H1 (cell line): ENCODE data around the gene TMEM154. TPM values are rescaled to one million over a fixed set of nuclear protein-coding genes. Genes with fewer than 3 reads are reported as not detected.

Experiments
- CTCF ChIA-PET: fragments of 300-600 bp; sonication (Branson Sonifier 250); formaldehyde crosslinking; loops from one replicate; lab custom pipeline; 2021; ENCODE audit not compliant: partially characterized antibody; lab: Charles Lee
- POLR2A ChIA-PET: fragments of 300-600 bp; sonication (Branson Sonifier 250); formaldehyde crosslinking; loops from one replicate; lab custom pipeline; 2021; ENCODE audit warnings: inconsistent platforms; ENCODE audit not compliant: partially characterized antibody; lab: Charles Lee
- DNase-seq, 2 experiments: peaks; one replicate each; pipeline versions ENCODE4 v3.0.0 to v3.0.0-alpha.2; 2010 to 2022; ENCODE audit warnings: low spot score in 2 of 2, low read depth in 1 of 2, mixed read lengths in 1 of 2
- FAIRE-seq: peaks from 2 replicates; lab custom pipeline; 2011; peaks lifted over from hg19 to GRCh38; lab: Jason Lieb, UNC
- H2AFZ ChIP-seq: 2 replicates; pipeline ENCODE4 v1.8.1; 2012; ENCODE audit warnings: low read length, inconsistent platforms
- H2AK5ac ChIP-seq: 2 replicates; pipeline ENCODE4 v1.6.1; 2013; ENCODE audit warnings: low read depth, low read length
- H2BK120ac ChIP-seq: replicated peaks from 2 replicates; pipeline ENCODE3; 2013; ENCODE audit warnings: low read depth, low read length, inconsistent platforms
- H2BK12ac ChIP-seq: 2 replicates; pipeline ENCODE4 v1.6.1; 2013; ENCODE audit warnings: low read depth, low read length
- H2BK15ac ChIP-seq: 2 replicates; pipeline ENCODE4 v1.6.1; 2013; ENCODE audit warnings: low read length
- H2BK20ac ChIP-seq: 2 replicates; pipeline ENCODE4 v1.6.1; 2013; ENCODE audit warnings: low read length
- H2BK5ac ChIP-seq: 2 replicates; pipeline ENCODE4 v1.6.1; 2013; ENCODE audit warnings: low read depth, low read length
- H3K14ac ChIP-seq: 2 replicates; pipeline ENCODE4 v1.6.1; 2013; ENCODE audit warnings: inconsistent platforms; ENCODE audit not compliant: insufficient read length
- H3K18ac ChIP-seq: 2 replicates; pipeline ENCODE4 v1.6.1; 2013; ENCODE audit warnings: low read length; ENCODE audit errors: extremely low read depth
- H3K23ac ChIP-seq: 2 replicates; pipeline ENCODE4 v1.6.1; 2013; ENCODE audit warnings: inconsistent platforms; ENCODE audit not compliant: insufficient read length
- H3K23me2 ChIP-seq: 2 replicates; pipeline ENCODE4 v1.6.1; 2013; ENCODE audit warnings: low read depth, low read length
- H3K27ac ChIP-seq: 2 replicates; pipeline ENCODE4 v1.6.1; 2011; ENCODE audit warnings: low read depth, low read length, inconsistent platforms
- H3K27me3 ChIP-seq, 4 experiments: replicated peaks in 1 of 4; 1 replicate in 1 of 4; 2 replicates in 3 of 4; pipeline versions ENCODE4 v1.6.1 to v1.8.1; 2011 to 2013; ENCODE audit warnings: low read length in 3 of 4, mild to moderate bottlenecking in 3 of 4, inconsistent platforms in 2 of 4, mixed read lengths in 2 of 4, moderate library complexity in 1 of 4; ENCODE audit not compliant: control insufficient read depth in 3 of 4, insufficient read depth in 3 of 4; ENCODE audit errors: extremely low read depth in 1 of 4
- H3K36me3 ChIP-seq, 4 experiments: 2 replicates each; pipeline versions ENCODE4 v1.6.1 to v1.8.1; 2011 to 2013; ENCODE audit warnings: mild to moderate bottlenecking in 4 of 4, low read length in 3 of 4, moderate library complexity in 2 of 4, control low read depth in 1 of 4, inconsistent platforms in 1 of 4; ENCODE audit not compliant: insufficient read depth in 4 of 4, control insufficient read depth in 2 of 4
- H3K4ac ChIP-seq: replicated peaks from 2 replicates; pipeline ENCODE3; 2013; ENCODE audit warnings: low read length, low read depth, mixed read lengths, inconsistent platforms; ENCODE audit not compliant: insufficient read length
- H3K4me1 ChIP-seq, 4 experiments: replicated peaks in 1 of 4; 1 replicate in 1 of 4; 2 replicates in 3 of 4; pipeline versions ENCODE4 v1.6.1 to v1.8.1; 2011 to 2013; ENCODE audit warnings: low read length in 3 of 4, inconsistent platforms in 2 of 4, mixed read lengths in 1 of 4; ENCODE audit not compliant: insufficient read depth in 4 of 4, control insufficient read depth in 3 of 4
- H3K4me2 ChIP-seq, 2 experiments: 2 replicates each; pipeline versions ENCODE4 v1.6.1 to v1.8.1; 2011 to 2013; ENCODE audit warnings: low read depth in 2 of 2, low read length in 2 of 2, control low read depth in 1 of 2, inconsistent platforms in 1 of 2, mild to moderate bottlenecking in 1 of 2; ENCODE audit not compliant: insufficient read depth in 1 of 2
- H3K4me3 ChIP-seq, 4 experiments: fragments of 200-600, 300-600 bp in 1 of 4; sonication (generic), shearing (Covaris generic), sonication (Bioruptor Twin) in 1 of 4; 2 replicates each; pipeline versions ENCODE4 v1.5.1 to v1.8.1; 2011 to 2016; ENCODE audit warnings: low read length in 4 of 4, low read depth in 3 of 4, control low read depth in 2 of 4, inconsistent platforms in 2 of 4, mild to moderate bottlenecking in 2 of 4, mixed read lengths in 1 of 4, moderate library complexity in 1 of 4; ENCODE audit not compliant: insufficient read depth in 2 of 4; ENCODE audit errors: extremely low read depth in 1 of 4
- H3K56ac ChIP-seq: replicated peaks from 2 replicates; pipeline ENCODE3; 2013; ENCODE audit warnings: low read depth, mild to moderate bottlenecking, mixed read lengths, low read length, inconsistent platforms; ENCODE audit not compliant: insufficient read length
- H3K79me1 ChIP-seq: 2 replicates; pipeline ENCODE4 v1.6.1; 2013; ENCODE audit warnings: low read depth, low read length, control low read depth
- H3K79me2 ChIP-seq, 2 experiments: 2 replicates each; pipeline versions ENCODE4 v1.6.1 to v1.8.1; 2012 to 2013; ENCODE audit warnings: low read length in 2 of 2, mild to moderate bottlenecking in 2 of 2, inconsistent platforms in 1 of 2; ENCODE audit not compliant: insufficient read depth in 2 of 2, control insufficient read depth in 1 of 2
- H3K9ac ChIP-seq, 4 experiments: replicated peaks in 1 of 4; 1 replicate in 1 of 4; 2 replicates in 3 of 4; pipeline versions ENCODE4 v1.6.1 to v1.8.1; 2011 to 2013; ENCODE audit warnings: low read depth in 3 of 4, low read length in 3 of 4, control low read depth in 2 of 4, mild to moderate bottlenecking in 2 of 4, moderate library complexity in 2 of 4, inconsistent platforms in 1 of 4; ENCODE audit errors: extremely low read depth in 1 of 4
- H3K9me3 ChIP-seq, 2 experiments: 2 replicates each; pipeline versions ENCODE4 v1.6.1 to v1.8.1; 2012 to 2013; ENCODE audit warnings: mild to moderate bottlenecking in 2 of 2, moderate library complexity in 2 of 2, control low read depth in 1 of 2, inconsistent platforms in 1 of 2, low read depth in 1 of 2, low read length in 1 of 2, mixed read lengths in 1 of 2; ENCODE audit not compliant: insufficient read depth in 2 of 2
- H4K20me1 ChIP-seq, 2 experiments: replicated peaks in 1 of 2; 2 replicates each; pipeline versions ENCODE3 to v1.8.1; 2011 to 2013; ENCODE audit warnings: inconsistent platforms in 2 of 2, low read length in 2 of 2, mild to moderate bottlenecking in 1 of 2; ENCODE audit not compliant: insufficient read depth in 2 of 2, control insufficient read depth in 1 of 2
- H4K5ac ChIP-seq: 2 replicates; pipeline ENCODE4 v1.6.1; 2013; ENCODE audit warnings: low read length, low read depth, mixed read lengths, inconsistent platforms; ENCODE audit not compliant: insufficient read length
- H4K8ac ChIP-seq: 2 replicates; pipeline ENCODE4 v1.8.0; 2013; ENCODE audit warnings: mild to moderate bottlenecking, moderate library complexity, low read length, inconsistent platforms; ENCODE audit not compliant: insufficient read depth; ENCODE audit errors: extremely low read depth
- H4K91ac ChIP-seq: replicated peaks from 2 replicates; pipeline ENCODE3; 2013; ENCODE audit warnings: low read length, mixed read lengths, inconsistent platforms; ENCODE audit not compliant: insufficient read length
- POU5F1 ChIP-seq: IDR thresholded peaks from 2 replicates; pipeline ENCODE4 v1.6.1; 2011; ENCODE audit warnings: low read depth, mild to moderate bottlenecking, low read length, moderate library complexity
- polyA plus RNA-seq, 7 experiments: library from polyadenylated mRNA; depleted of rRNA in 3 of 7; stranded (reverse) in 5 of 7; unstranded in 2 of 7; fragments of >200 nt in 5 of 7; fragments of 200-250 nt in 2 of 7; gene quantifications; 1 replicate in 5 of 7; 2 replicates in 1 of 7; 4 replicates in 1 of 7; pipeline versions ENCODE4 v1.2.1 to v1.2.3, GENCODE V29; 2011 to 2013; ENCODE audit warnings: missing spikeins in 2 of 7, mixed read lengths in 2 of 7
- total RNA-seq: library from RNA; stranded (reverse); fragmentation: NEBNext Ultra II Directional; extraction: Animal tissue kit (Norgen Biotek cat#: 25700); gene quantifications from 2 replicates; pipeline ENCODE4 v1.2.1, GENCODE V29; 2021

The TMEM154 gene
- total and polyA plus RNA-seq, 2 of the 8 experiments (the other 6 are each of a cell fraction or from before 2014, with no cell fraction given): 0.33 to 1.2 TPM

GRCh38 chr4:152610131-152610530 lies 69.7 kb downstream of the TMEM154 start:
- Histone ChIP-seq H3K23ac (no peak overlapping the region), H3K36me3 (no peaks in the 10 kb centered on the region), H3K4ac (no peak overlapping the region), H3K14ac (no peak overlapping the region), H3K23me2 (no peaks in the 10 kb centered on the region), H3K79me1 (no peaks in the 10 kb centered on the region), H3K4me3 (no peak overlapping the region), H4K91ac (no peak overlapping the region), H3K4me2 (no peak overlapping the region), H2BK15ac (no peak overlapping the region), H4K5ac (no peak overlapping the region), H3K27me3 (no peaks in the 10 kb centered on the region), H2BK20ac (no peak overlapping the region), H2AFZ (no peak overlapping the region), H3K4me1 (peaks cover 6 to 21% (median 9%) of the 10 kb centered on the region in 4 experiments; a peak in 5 of 7 replicates), H2BK5ac (no peak overlapping the region), H2BK12ac (no peak overlapping the region), H3K9ac (no peak overlapping the region), H3K27ac (no peak overlapping the region), H3K9me3 (no peaks in the 10 kb centered on the region), H4K8ac (no peak overlapping the region), H3K79me2 (no peaks in the 10 kb centered on the region), H3K18ac (no peak overlapping the region), H2BK120ac (no peak overlapping the region), H2AK5ac (no peak overlapping the region), H4K20me1 (no peaks in the 10 kb centered on the region), H3K56ac (no peak overlapping the region)
- ChIA-PET POLR2A (interaction anchor here (1.0 to 1.1 kb wide), 2 partner anchors 20 to 74 kb away, joined by 3 read pairs; partner anchors contain the start of gene FBXW7), CTCF (interaction anchor here (0.7 to 1.9 kb wide), 9 partner anchors 16 to 528 kb away, joined by 3 to 7 read pairs (median 3); no protein-coding TSS in a partner anchor)
- FAIRE-seq: no peak
- no peak for TF ChIP-seq POU5F1
- no peak for DNase-seq
